Type B pancreatic cell (in vitro differentiated cells): Measurements from ENCODE around the gene INA. TPM values are rescaled to one million over a fixed set of nuclear protein-coding genes. Genes with fewer than 3 reads are reported as not detected.

Experiments
- DNase-seq: peaks from one replicate; pipeline ENCODE4 v3.0.0; 2021; ENCODE audit warnings: mixed read lengths; ENCODE audit not compliant: unreplicated experiment; ENCODE audit errors: extremely low spot score
- H3K27ac Mint-ChIP-seq: 2 replicates; pipeline ENCODE4 v1.8.0; 2021; ENCODE audit warnings: mild to moderate bottlenecking, mixed read lengths
- H3K27me3 Mint-ChIP-seq: 2 replicates; pipeline ENCODE4 v1.8.0; 2021; ENCODE audit warnings: mixed read lengths
- H3K36me3 Mint-ChIP-seq: 2 replicates; pipeline ENCODE4 v1.8.0; 2021; ENCODE audit warnings: mixed read lengths
- H3K4me1 Mint-ChIP-seq: one replicate; pipeline ENCODE4 v1.8.0; 2021; ENCODE audit warnings: mixed read lengths; ENCODE audit not compliant: unreplicated experiment
- H3K4me3 Mint-ChIP-seq: 2 replicates; pipeline ENCODE4 v1.8.0; 2021; ENCODE audit warnings: mild to moderate bottlenecking, mixed read lengths
- H3K9me3 Mint-ChIP-seq: 2 replicates; pipeline ENCODE4 v1.8.0; 2021; ENCODE audit warnings: mixed read lengths
- CTCF ChIP-seq: fragments of 200-600 bp; sonication (generic); conservative IDR thresholded peaks from 2 replicates; pipeline ENCODE4 v1.5.0; 2021; ENCODE audit warnings: antibody characterized with exemption, mild to moderate bottlenecking
- long read RNA-seq: library from polyadenylated mRNA; unstranded; transcript quantifications from one replicate; pipeline ENCODE4 v2.0.0, GENCODE V29; 2020
- total RNA-seq: library from RNA; stranded (reverse); gene quantifications from 2 replicates; pipeline ENCODE4 v1.2.1, GENCODE V29; 2021; ENCODE audit warnings: low replicate concordance

The INA gene
- total RNA-seq: 9.4 and 38.0 TPM in 2 replicates
- long read RNA-seq, partial matches to known transcripts: 6 of 9 reads
- long read RNA-seq, other reads (novel, unspliced or antisense): 2 of 9 reads

- DNase-seq: peak; percentile 71
- Mint-ChIP-seq H3K4me3 (peak within 1 kb of the TSS; percentile 83), H3K36me3 (peaks cover 4% of the 10 kb centered on the region), H3K27me3 (peaks cover 74% of the 10 kb centered on the region), H3K27ac (peak within 1 kb of the TSS; percentile 52), H3K9me3 (peaks cover 5% of the 10 kb centered on the region), H3K4me1 (peaks cover 11% of the 10 kb centered on the region)
- peak; percentile 18 for TF ChIP-seq CTCF
Observed at GRCh38 chr10:103276896-103277712, at the start of gene INA. TSS of gene INA (plus strand) at chr10:103277138. CDS start at chr10:103277212, 74 bp downstream.

- TF ChIP-seq CTCF: no peak
- DNase-seq: no peak
- no peaks in the 10 kb centered on the region for H3K27me3 Mint-ChIP-seq
- no peaks in the 10 kb centered on the region for H3K36me3 Mint-ChIP-seq
- H3K27ac Mint-ChIP-seq: no peak overlapping the region
- H3K9me3 Mint-ChIP-seq: peaks cover 12% of the 10 kb centered on the region
- H3K4me3 Mint-ChIP-seq: no peak overlapping the region
- H3K4me1 Mint-ChIP-seq: peaks cover 5% of the 10 kb centered on the region
Observed at GRCh38 chr10:103227416-103227815, 49.5 kb upstream of the INA start.

- peak overlapping the region; percentile 89 for H3K27ac Mint-ChIP-seq
- no peak for DNase-seq
- H3K4me1 Mint-ChIP-seq: peaks cover 5% of the 10 kb centered on the region
- peaks cover 4% of the 10 kb centered on the region for H3K9me3 Mint-ChIP-seq
- H3K27me3 Mint-ChIP-seq: no peaks in the 10 kb centered on the region
- no peaks in the 10 kb centered on the region for H3K36me3 Mint-ChIP-seq
- TF ChIP-seq CTCF: no peak
- no peak overlapping the region for H3K4me3 Mint-ChIP-seq
Observed at GRCh38 chr10:103231047-103231551, 45.8 kb upstream of the INA start.

GRCh38 chr10:103232131-103232673 lies 44.7 kb upstream of the INA start:
- Mint-ChIP-seq H3K9me3 (peaks cover 4% of the 10 kb centered on the region), H3K36me3 (no peaks in the 10 kb centered on the region), H3K27ac (peak overlapping the region; percentile 53), H3K4me1 (peaks cover 5% of the 10 kb centered on the region), H3K27me3 (no peaks in the 10 kb centered on the region), H3K4me3 (no peak overlapping the region)
- TF ChIP-seq CTCF: no peak
- no peak for DNase-seq

GRCh38 chr10:103232772-103233488 lies 44.0 kb upstream of the INA start:
- no peaks in the 10 kb centered on the region for H3K36me3 Mint-ChIP-seq
- H3K9me3 Mint-ChIP-seq: peaks cover 4% of the 10 kb centered on the region
- peak overlapping the region; percentile 44 for H3K27ac Mint-ChIP-seq
- DNase-seq: no peak
- no peaks in the 10 kb centered on the region for H3K27me3 Mint-ChIP-seq
- no peak for TF ChIP-seq CTCF
- H3K4me3 Mint-ChIP-seq: no peak overlapping the region
- H3K4me1 Mint-ChIP-seq: peaks cover 5% of the 10 kb centered on the region
